NCI-H2029 treated with DMSO at 0.1 percent for 48 hours (cell line): ENCODE results near the gene EFHC1.

Experiments used
- DNase-seq: peaks from one replicate; lab custom pipeline; 2025; lab: John Stamatoyannopoulos, UW

EFHC1 gene

GRCh38 chr6:52555518-52556233 is 135.5 kb downstream of the EFHC1 start:
- DNase-seq, result no peak

- no peak for DNase-seq
Measured at GRCh38 chr6:52557389-52558265, 137.5 kb downstream of the EFHC1 start.

- no peak for DNase-seq
Measured at GRCh38 chr6:52558266-52559000, 138.3 kb downstream of the EFHC1 start.

- no peak for DNase-seq
Measured at GRCh38 chr6:52560462-52560861, 140.3 kb downstream of the EFHC1 start.

- DNase-seq, result no peak
Measured at GRCh38 chr6:52562911-52563310, 142.8 kb downstream of the EFHC1 start.

- DNase-seq, result no peak
Measured at GRCh38 chr6:52564856-52565255, 144.7 kb downstream of the EFHC1 start.

GRCh38 chr6:52566201-52566600 is 146.1 kb downstream of the EFHC1 start:
- DNase-seq, result no peak

GRCh38 chr6:52566853-52567279 is 146.7 kb downstream of the EFHC1 start:
- no peak for DNase-seq

- DNase-seq, result no peak
Measured at GRCh38 chr6:52568320-52568719, 148.2 kb downstream of the EFHC1 start.

GRCh38 chr6:52570291-52570700 is 150.2 kb downstream of the EFHC1 start:
- no peak for DNase-seq

GRCh38 chr6:52571099-52571755 is 151.1 kb downstream of the EFHC1 start:
- DNase-seq, result no peak

- no peak for DNase-seq
Measured at GRCh38 chr6:52572536-52572935, 152.4 kb downstream of the EFHC1 start.

GRCh38 chr6:52573295-52573694 is 153.2 kb downstream of the EFHC1 start:
- DNase-seq, result no peak
